DND-41 (cell line): ENCODE results near the gene NAT9.

ENCODE experiments used
- ATAC-seq: fragments of 200-7000 bp; cut with Tn5 transposase; 3 replicates; pipeline ENCODE4 v1.9.1; 2021; ENCODE audit warnings: low read depth; ENCODE audit not compliant: insufficient read depth
- DNase-seq: peaks from one replicate; pipeline ENCODE4 v3.0.0-alpha.2; 2020
- H2AFZ ChIP-seq: 2 replicates; pipeline ENCODE4 v1.6.0; 2012; ENCODE audit warnings: low read depth, low read length
- H3K27ac ChIP-seq: 2 replicates; pipeline ENCODE4 v1.5.1; 2012; ENCODE audit warnings: low read length, inconsistent platforms
- H3K27me3 ChIP-seq: fragments of 200-600 bp; sonication (generic); 2 replicates; pipeline ENCODE4 v1.6.0; 2012; ENCODE audit warnings: low read length, mild to moderate bottlenecking, inconsistent platforms; ENCODE audit not compliant: insufficient read depth, poor library complexity
- H3K36me3 ChIP-seq: 2 replicates; pipeline ENCODE4 v1.5.1; 2012; ENCODE audit warnings: low read length, inconsistent platforms; ENCODE audit not compliant: insufficient read depth
- H3K4me1 ChIP-seq: 2 replicates; pipeline ENCODE4 v1.5.1; 2012; ENCODE audit warnings: mild to moderate bottlenecking, low read length; ENCODE audit not compliant: insufficient read depth
- H3K4me2 ChIP-seq: 2 replicates; pipeline ENCODE4 v1.6.0; 2012; ENCODE audit warnings: mild to moderate bottlenecking, moderate library complexity, low read length, inconsistent platforms; ENCODE audit not compliant: insufficient read depth
- H3K4me3 ChIP-seq, 2 experiments: fragments of 200-600 bp in 1 of 2; shearing (Covaris generic) in 1 of 2; 2 replicates each; pipeline ENCODE4 v1.5.1; 2012 to 2016; ENCODE audit warnings: inconsistent platforms in 2 of 2, low read length in 2 of 2, mild to moderate bottlenecking in 2 of 2, low read depth in 1 of 2, moderate library complexity in 1 of 2
- H3K79me2 ChIP-seq: 2 replicates; pipeline ENCODE4 v1.6.0; 2012; ENCODE audit warnings: low read length, inconsistent platforms; ENCODE audit not compliant: insufficient read depth
- H3K9ac ChIP-seq: 2 replicates; pipeline ENCODE4 v1.6.0; 2012; ENCODE audit warnings: low read depth, mild to moderate bottlenecking, inconsistent platforms, low read length, moderate library complexity
- H3K9me3 ChIP-seq: 2 replicates; pipeline ENCODE4 v1.5.1; 2012; ENCODE audit warnings: low read length, moderate library complexity, mild to moderate bottlenecking, inconsistent platforms; ENCODE audit not compliant: insufficient read depth, severe bottlenecking
- H4K20me1 ChIP-seq: 2 replicates; pipeline ENCODE4 v1.6.0; 2012; ENCODE audit warnings: low read length; ENCODE audit not compliant: insufficient read depth
- CTCF ChIP-seq: IDR thresholded peaks from 2 replicates; pipeline ENCODE4 v1.5.1; 2012; ENCODE audit warnings: borderline replicate concordance, low read length, moderate library complexity, mild to moderate bottlenecking; ENCODE audit not compliant: poor library complexity, severe bottlenecking; ENCODE audit errors: extremely low read depth
- EZH2 ChIP-seq: IDR thresholded peaks from 3 replicates; pipeline ENCODE4 v1.6.1; 2012; ENCODE audit warnings: borderline replicate concordance, low read depth, mild to moderate bottlenecking, moderate library complexity, low read length, inconsistent platforms; ENCODE audit not compliant: severe bottlenecking

The NAT9 gene

GRCh38 chr17:74796211-74796610 lies 20.1 kb upstream of the NAT9 start:
- TF ChIP-seq CTCF: no peak
- TF ChIP-seq EZH2: no peak
- Histone ChIP-seq H3K36me3 (peaks cover 43% of the 10 kb centered on the region), H3K27me3 (no peaks in the 10 kb centered on the region), H3K4me2 (no peak overlapping the region), H3K79me2 (no peaks in the 10 kb centered on the region), H4K20me1 (no peaks in the 10 kb centered on the region), H3K4me3 (no peak overlapping the region), H3K4me1 (no peaks in the 10 kb centered on the region), H3K27ac (no peak overlapping the region), H3K9ac (no peak overlapping the region), H3K9me3 (no peaks in the 10 kb centered on the region), H2AFZ (no peak overlapping the region)
- DNase-seq (no peak), ATAC-seq (no peak)

DNA sequence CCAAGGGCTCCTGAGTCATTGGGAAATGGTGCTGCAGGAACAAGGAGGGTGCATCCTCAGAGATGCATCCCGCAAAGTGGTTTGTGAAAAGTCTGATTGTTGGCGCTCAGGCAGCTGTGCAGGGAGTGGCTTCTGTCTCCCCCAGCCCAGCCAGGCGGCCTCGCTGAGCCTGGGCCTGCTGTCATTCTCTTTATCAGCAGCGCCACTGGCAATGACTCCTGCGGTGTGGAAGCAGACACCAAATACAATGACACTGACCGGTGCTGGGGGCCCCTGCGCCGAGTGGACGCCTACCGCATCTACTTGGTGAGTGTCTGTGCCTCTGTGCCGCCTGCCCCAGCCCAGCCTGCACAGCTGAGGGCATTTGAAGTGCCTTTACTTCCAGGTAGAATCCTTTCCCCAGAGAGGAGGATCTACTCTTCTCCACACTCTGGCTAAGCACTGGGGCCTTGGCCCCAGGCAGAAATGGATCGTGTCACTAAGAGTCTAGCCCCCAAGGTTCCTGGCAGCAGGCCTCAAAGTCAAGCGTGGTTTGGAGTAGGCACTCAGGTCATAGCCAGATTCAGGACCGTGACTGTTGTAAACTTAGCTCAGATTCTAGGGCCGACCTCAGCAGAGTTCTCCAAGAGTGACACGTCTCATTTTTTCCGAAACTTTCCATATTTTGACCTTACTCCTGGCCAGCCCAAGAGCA lies 19.3 kb upstream of the NAT9 start:
- no peak overlapping the region for H3K4me3 ChIP-seq
- H3K4me1 ChIP-seq: no peaks in the 10 kb centered on the region
- no peak overlapping the region for H3K9ac ChIP-seq
- ATAC-seq (no peak), DNase-seq (no peak)
- H4K20me1 ChIP-seq: no peaks in the 10 kb centered on the region
- H3K4me2 ChIP-seq: no peak overlapping the region
- no peaks in the 10 kb centered on the region for H3K79me2 ChIP-seq
- H3K36me3 ChIP-seq: peaks cover 44% of the 10 kb centered on the region
- no peak for TF ChIP-seq CTCF
- TF ChIP-seq EZH2: no peak
- H2AFZ ChIP-seq: no peak overlapping the region
- H3K9me3 ChIP-seq: no peaks in the 10 kb centered on the region
- H3K27ac ChIP-seq: no peak overlapping the region
- H3K27me3 ChIP-seq: no peaks in the 10 kb centered on the region

- Histone ChIP-seq H4K20me1 (no peaks in the 10 kb centered on the region), H3K36me3 (peaks cover 26% of the 10 kb centered on the region), H3K79me2 (no peaks in the 10 kb centered on the region), H3K4me1 (no peaks in the 10 kb centered on the region), H2AFZ (no peak overlapping the region), H3K4me2 (no peak overlapping the region), H3K9me3 (no peaks in the 10 kb centered on the region), H3K9ac (no peak overlapping the region), H3K4me3 (no peak overlapping the region), H3K27ac (no peak overlapping the region), H3K27me3 (no peaks in the 10 kb centered on the region)
- ATAC-seq (no peak), DNase-seq (no peak)
- TF ChIP-seq CTCF (no peak), EZH2 (no peak)
Measured at GRCh38 chr17:74792586-74793105, 16.5 kb upstream of the NAT9 start.
